Inflammatory macrophage (primary cell): Measurements from ENCODE around the gene HOXA10.

ENCODE experiments used
- DNase-seq, 2 donors: peaks; one replicate each; pipeline ENCODE4 v3.0.0-alpha.2; 2020 to 2022

HOXA10 gene

GRCh38 chr7:27165089-27165995, 8.8 kb downstream of the HOXA10 start, which contains the start of gene HOXA9:
HOXA9 (minus strand) TSS chr7:27165537; CDS start chr7:27165457, 80 bp downstream.
- peak; percentile 70 to 75 for DNase-seq

GRCh38 chr7:27164367-27165088, 9.6 kb downstream of the HOXA10 start:
- no peak for DNase-seq

DNA sequence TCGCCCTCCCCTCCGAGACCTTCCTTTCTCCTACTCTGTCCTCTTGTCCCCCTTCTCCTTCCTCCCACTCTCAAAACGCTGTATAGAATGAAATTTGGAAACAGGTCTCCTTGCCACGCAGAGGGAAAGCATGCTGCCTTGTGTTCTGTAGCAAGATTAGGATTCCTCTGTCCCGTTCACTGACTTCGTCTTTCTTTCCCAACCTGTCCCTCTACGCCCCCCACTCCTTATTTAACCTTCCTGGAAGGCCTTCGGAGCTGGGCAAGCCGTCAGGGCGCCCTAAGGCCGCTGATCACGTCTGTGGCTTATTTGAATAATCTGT, 10.1 kb downstream of the HOXA10 start:
- no peak for DNase-seq

- no peak for DNase-seq
Observed at GRCh38 chr7:27163288-27164044, 10.7 kb downstream of the HOXA10 start.

DNA sequence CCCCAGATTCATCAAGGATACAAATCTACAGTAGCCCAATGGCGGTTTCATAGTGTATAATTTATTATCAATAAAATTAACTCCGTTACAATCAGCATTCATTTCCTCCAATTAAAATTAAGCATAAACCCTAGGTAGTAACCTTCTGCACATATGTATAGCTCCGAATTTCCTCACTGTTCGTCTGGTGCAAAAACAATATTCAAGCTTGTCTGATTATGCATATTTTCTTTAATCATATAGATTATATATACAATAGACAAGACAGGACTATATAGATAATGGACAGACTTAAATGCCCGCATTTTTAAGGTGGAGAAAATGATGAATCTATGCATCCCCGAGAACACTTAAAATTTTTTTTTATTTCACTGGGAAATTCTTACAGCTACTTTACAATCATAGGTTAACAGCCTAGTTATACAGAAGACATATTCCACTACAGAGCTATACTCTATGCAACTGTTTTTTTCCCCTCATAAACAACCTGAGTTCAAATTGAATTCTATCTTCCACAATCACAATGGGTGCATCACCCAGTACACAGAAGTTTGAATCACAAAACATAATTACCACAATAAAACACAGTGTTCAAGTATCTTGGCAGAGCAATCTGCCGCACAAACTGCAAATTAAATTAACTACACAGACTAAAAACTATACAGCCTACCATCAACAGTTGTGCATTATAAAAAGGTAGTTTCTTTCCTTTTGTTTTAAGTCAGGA, 11.4 kb downstream of the HOXA10 start:
- DNase-seq, result no peak

- no peak for DNase-seq
Observed at GRCh38 chr7:27161721-27162560, 12.2 kb downstream of the HOXA10 start.

GRCh38 chr7:27161214-27161720, 12.9 kb downstream of the HOXA10 start:
- peak; percentile 61 to 68 for DNase-seq

GRCh38 chr7:27160546-27161213, 13.4 kb downstream of the HOXA10 start:
- DNase-seq, result peak; percentile 80 to 87

- DNase-seq, result no peak
Observed at GRCh38 chr7:27160145-27160545, 14.0 kb downstream of the HOXA10 start.

DNA sequence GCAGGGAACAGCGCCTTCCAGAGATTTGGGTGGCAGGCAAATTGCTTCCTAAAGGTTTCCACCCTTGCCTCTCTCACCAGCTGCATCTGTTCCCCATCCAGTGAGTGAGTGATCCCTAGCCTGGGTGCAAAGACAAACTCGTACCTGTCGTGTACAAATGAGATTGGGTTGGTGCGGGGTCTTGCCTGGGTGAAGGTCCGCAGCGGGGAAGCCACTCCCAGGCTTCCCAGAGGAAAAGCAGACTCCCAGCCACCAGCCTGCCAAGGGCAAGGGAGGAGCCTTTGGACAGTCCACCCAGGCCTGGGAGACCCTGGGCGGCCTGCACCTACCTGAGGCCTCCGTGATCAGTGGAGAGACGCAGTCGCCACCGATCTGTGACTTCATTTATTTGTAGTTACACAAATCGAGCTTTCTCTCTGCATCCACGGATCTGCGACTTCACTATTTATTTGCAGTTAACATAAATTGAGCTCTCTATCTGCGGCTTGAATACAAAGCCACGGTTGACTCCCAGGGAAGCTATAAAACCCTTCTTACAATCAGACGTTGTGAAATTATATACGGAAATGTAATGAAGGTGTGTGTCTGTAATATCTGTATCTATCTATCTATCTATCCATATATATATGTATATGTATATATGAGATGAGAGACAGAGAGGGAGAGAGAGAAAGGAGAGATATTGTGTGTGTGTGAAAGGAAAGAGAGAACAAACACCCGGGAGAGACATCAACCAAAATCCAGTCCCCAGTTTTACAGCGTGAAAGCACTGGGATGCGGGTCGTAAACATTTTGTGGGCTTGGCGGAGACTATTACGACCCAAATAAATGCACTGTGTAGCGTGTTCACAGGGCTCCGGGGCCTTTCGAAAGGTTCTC, 14.6 kb downstream of the HOXA10 start:
- no peak for DNase-seq

DNA sequence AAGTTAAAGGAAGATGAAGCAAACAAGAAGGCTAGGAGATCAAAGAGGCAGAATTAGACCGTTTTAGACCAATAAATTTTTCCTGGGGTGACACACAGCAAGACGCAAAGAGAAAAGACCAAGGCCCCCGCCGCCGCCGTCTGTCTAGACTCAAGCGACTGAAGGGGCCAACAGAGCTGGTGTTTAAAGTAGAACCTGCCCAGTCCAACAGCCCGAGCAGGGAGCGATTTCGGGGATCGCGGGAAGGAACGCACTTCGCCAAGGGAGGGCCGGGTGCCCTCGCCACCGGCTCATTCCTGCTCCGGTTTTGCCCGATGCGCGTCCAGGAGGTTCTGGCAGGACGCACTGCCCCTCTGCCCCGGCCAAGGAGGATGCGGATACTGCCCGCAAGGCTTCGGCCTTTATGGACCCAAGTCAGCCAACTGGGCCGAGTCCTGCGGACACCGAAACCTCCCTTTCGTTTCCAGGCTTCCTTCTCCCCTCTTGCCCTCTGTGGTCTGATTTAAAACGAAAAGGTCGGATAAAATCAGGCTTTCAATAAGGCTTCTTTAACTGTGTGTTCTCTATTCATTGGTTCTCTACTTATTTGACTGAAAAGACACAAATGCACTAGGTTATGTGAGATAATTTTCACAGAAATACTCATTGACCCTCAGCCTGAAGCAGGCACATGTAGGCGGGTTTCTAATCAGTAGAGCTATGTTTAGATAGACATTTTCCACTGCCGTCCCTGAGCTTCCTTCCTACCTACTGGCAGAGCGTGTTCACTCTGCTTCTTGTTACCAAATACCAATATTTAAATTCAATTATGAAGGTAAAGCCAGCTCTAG, 15.5 kb downstream of the HOXA10 start:
- DNase-seq, result no peak

GRCh38 chr7:27157702-27158431, 16.3 kb downstream of the HOXA10 start:
- DNase-seq, result no peak

GRCh38 chr7:27156916-27157701, 17.0 kb downstream of the HOXA10 start:
- DNase-seq, result no peak

DNA sequence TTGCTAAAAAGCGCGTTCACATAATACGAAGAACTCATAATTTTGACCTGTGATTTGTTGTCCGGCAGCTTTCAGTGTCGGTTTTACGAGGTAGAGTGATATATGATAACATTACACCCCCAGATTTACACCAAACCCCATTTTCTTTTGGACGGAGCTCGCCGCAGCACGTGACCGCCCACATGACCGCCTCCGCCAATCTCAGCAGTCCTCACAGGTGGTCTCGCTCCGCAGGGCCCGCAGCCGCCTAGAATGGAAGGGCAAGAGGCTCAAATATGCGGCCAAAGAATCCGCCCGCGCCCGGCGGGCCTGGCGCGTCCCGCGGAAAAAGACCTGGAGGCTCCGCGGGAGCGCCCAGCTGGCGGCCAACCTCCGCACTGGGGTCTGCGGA, 17.6 kb downstream of the HOXA10 start, which contains the start of gene HOXA7:
HOXA7 (minus strand) TSS at position 168 of the 391 bp plus-strand sequence; CDS start at position 38, 130 bp downstream.
- no peak for DNase-seq

DNA sequence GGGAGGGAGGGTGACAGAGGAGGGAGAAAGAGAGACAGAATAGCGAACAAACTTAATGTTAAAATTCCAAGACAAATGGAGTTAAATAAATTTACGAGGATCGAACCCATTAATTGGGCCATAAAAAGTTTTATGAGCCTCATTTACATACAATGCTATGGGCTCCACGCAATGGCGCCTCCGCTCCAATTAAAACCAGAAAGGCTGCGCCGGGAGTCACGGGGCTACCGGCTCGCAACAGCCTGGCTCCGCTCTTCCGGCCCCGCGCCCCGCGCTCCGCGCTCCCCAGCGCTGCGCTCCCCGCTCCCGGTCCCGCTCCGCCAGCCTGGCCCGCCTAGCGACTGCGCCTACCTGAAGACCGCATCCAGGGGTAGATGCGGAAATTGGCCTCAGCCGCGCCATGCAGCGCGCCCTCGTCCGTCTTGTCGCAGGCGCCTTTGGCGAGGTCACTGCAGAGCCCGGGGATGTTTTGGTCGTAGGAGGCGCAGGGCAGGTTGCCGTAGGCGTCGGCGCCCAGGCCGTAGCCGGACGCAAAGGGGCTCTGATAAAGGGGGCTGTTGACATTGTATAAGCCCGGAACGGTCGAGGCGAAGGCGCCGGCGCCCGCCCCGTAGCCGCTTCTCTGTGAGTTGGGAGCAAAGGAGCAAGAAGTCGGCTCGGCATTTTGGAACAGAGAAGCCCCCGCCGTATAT, 18.2 kb downstream of the HOXA10 start:
- DNase-seq, result no peak
